DOHH2 (cell line): ENCODE measurements around the gene KIF19.

Experiments
- EZH2phosphoT487 ChIP-seq: fragments of 200-600 bp; sonication (generic); IDR thresholded peaks from 2 replicates; pipeline ENCODE4 v1.6.1; 2017; ENCODE audit warnings: borderline replicate concordance, mild to moderate bottlenecking, antibody characterized with exemption, low read length, moderate library complexity, mixed read lengths
- TF ChIP-seq, protein P1 (sequence below): fragments of 200-600 bp; sonication (generic); IDR thresholded peaks from one replicate; pipeline ENCODE4 v1.5.1; 2014; ENCODE audit warnings: antibody characterized with exemption, mild to moderate bottlenecking, low read depth, low read length; ENCODE audit not compliant: poor library complexity, severe bottlenecking

DNA sequence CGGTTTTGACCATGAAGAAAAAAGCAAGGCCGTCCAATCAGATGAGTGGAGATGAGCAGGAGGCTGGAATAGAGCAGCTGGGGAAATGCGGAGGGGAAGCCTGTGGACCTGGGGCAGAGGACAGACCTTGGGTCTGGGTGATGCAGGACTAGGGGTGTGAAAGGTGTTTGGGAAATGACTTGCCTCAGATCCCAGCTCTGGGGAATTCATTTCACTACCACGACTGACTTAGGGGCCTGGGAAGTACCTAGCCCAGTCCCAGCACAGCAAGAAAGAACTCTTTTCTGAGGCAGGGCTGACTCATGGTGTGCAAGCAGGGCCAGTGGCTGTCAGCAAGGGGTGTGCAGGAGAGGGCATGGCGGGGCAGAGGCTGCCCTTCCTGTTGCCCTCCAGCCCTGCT is 37.2 kb upstream of the KIF19 start:
- TF ChIP-seq, protein P1, sequence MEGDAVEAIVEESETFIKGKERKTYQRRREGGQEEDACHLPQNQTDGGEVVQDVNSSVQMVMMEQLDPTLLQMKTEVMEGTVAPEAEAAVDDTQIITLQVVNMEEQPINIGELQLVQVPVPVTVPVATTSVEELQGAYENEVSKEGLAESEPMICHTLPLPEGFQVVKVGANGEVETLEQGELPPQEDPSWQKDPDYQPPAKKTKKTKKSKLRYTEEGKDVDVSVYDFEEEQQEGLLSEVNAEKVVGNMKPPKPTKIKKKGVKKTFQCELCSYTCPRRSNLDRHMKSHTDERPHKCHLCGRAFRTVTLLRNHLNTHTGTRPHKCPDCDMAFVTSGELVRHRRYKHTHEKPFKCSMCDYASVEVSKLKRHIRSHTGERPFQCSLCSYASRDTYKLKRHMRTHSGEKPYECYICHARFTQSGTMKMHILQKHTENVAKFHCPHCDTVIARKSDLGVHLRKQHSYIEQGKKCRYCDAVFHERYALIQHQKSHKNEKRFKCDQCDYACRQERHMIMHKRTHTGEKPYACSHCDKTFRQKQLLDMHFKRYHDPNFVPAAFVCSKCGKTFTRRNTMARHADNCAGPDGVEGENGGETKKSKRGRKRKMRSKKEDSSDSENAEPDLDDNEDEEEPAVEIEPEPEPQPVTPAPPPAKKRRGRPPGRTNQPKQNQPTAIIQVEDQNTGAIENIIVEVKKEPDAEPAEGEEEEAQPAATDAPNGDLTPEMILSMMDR = no peak
- TF ChIP-seq EZH2phosphoT487 = no peak
